HG02763 (cell line): ENCODE data around the gene PTBP2.
"Not testable (repeated sequence)": the region's sequence is repeated elsewhere in the genome, so short reads cannot be mapped to it uniquely, and the experiment has no call there.

Source experiments
- ATAC-seq: cut with Tn5 transposase; IDR thresholded peaks from one replicate; pipeline ENCODE4 v1.9.1; 2021; ENCODE audit warnings: mild to moderate bottlenecking, moderate library complexity; ENCODE audit not compliant: unreplicated experiment

Gene PTBP2

DNA sequence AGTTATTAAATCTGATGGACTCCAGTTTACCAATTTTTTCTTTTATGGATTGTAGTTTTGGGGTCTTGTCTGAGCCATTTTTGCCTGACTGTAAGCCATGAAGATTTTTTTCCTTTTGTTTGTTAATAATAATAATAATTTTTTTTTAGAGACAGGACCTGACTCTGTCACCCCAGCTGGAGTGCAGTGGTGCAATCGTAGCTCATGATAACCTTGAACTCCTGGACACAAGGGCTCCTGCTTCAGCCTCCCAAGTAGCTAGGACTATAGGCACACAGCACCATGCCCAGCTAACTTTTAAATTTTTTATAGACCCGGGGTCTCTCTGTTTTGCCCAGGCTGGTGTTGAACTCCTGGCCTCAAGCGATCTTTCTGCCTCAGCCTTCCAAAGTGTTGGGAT lies 6.3 kb downstream of the PTBP2 start:
- no peak for ATAC-seq

DNA sequence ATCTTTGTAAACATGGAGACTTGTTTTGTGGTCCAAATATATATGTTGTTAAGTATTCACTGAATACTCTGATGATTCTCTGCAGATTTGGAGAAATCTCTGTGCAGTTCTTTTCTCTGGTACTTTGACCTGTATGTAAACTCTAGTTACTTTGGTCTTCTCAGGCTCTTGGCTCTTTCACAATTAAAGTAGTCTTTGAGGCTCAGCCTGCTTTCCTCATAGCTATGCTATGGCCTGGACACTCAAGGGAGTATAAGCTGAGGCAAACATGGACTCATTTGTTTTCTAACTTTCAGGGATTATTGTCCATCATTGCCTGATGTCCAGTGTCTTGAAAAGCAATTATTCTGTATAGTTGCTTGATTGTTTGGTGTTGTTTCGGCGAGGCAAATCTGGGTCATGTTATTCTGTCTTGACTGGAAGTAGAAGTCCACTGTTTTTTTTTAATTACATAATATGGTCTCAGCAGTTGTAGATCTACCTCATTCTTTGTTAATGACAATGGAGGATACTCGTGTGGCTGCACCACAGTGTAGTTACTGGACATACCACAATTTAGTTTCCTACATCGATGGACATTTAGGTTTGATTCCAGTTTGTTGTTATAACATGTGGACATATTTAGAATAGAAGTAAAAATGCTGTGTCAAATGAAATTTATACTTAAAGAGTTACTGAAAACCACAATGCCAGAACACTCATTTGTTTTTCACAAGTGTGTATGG lies 9.2 kb downstream of the PTBP2 start:
- no peak for ATAC-seq

DNA sequence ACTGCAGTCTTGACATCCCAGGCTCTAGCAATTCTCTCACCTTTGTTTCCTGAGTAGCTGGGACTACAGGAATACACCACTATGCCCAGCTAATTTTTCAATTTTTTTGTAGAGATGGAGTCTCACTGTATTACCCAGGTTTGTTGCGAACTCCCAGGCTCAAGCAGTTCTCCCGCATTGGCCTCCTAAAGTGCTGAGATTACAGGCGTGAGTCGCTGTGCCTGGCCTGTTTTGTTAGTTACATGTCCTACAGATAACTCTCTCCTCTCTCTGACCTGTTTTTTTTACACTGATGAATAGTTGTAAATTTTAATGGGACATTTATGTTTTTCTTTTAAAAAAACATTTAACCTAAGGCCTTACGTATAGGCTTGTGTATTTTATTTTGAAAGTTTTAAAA lies 19.8 kb downstream of the PTBP2 start:
- ATAC-seq, result no peak

DNA sequence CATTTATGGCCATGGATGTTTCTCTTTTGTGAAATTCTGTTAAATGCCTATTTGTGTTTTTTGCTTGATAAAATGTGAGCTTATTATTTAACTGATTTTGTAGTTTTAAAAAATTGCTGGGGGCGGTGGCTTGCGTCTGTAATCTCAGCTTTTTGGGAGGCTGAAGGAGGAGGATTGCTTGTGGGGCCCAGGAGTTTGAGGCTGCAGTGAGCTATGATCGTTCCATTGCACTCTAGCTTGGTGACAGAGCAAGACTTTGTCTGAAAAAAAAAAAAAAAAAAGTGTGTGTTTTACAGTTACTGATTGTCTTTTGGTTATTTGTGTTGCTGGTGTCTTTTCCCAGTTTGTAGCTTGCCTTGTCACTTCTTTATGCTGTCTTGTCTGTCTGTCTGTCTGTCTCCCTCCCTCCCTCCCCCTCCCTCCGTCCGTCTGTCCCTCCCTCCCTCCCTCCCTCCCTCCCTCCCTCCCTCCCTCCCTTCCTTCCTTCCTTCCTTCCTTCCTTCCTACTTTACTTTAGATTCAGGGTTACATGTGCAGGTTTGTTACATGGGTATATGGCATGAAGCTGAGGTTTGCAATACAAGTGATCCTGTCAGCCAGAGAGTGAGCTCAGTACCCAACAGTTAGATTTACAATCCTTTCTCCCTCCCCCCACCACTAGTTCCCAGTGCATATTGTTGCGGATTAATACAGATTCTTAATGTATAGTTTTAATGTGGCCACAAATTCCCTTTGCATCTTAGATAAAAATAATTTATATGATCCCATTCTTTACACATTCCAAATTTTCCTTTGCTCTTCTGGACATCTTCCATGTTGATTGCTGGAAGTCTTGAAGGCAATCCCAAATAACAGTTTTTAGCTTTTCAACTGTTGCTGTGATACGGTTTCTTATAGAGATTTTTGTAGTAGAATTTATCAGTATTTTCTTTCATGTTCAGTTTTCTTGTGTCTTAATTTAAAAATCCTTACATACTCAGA lies 25.1 kb downstream of the PTBP2 start:
- no peak for ATAC-seq

DNA sequence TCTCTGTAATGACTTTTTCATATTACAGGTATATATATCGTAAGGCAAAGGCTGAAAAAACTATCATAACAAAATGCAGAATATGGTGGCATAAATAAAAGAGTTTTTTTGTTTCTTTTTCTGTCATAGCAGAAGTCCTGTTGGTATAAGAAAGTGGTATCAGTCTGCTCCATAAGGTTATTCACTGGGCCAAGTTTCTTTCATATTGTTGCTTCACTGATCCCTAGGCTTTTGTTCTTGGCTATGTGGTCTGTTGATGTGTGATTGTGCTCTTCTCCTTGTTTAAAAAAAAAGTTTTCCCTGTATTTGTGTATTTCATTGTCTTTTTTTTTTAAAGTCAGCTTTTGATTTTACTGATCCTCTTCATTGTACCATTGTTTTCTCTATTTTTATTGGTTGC lies 26.0 kb downstream of the PTBP2 start:
- no peak for ATAC-seq

DNA sequence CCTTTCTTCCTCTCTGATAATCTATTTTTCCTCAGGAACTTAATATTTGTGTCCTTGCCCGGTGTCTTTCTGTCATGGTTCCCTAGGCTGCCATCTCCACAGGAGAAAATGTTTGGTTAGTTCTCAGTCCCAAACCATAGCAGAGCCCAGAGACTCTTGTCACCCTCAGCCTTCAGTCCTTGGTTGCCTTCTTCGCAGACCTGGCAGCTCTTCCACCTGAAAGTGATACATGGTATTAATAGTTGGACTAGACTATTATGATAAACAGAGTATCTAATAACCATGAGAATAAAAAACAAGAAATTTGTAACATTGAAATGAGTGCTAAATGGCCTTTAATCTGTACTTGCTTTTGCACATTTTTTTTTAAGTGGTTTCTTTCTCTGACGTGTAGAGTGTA lies 26.5 kb downstream of the PTBP2 start:
- no peak for ATAC-seq

DNA sequence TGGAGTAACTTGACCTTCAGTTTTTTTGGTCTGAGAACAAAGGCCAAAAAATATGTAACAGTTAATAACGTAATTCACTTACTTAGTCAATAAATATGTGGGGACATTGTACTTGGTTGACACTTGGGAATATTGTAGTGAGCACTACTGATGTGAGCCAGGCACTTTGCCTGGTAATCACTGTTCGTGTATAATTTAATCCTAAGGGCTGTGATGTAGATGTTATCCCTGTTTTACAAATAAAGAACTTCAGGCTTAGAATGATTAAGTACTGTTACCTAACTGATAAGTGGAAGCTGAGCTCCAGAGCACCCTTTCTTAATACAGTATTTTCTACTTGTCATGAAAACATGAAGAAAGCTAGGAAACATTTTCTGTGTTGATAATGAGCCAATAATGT lies 28.0 kb downstream of the PTBP2 start:
- ATAC-seq, result no peak

DNA sequence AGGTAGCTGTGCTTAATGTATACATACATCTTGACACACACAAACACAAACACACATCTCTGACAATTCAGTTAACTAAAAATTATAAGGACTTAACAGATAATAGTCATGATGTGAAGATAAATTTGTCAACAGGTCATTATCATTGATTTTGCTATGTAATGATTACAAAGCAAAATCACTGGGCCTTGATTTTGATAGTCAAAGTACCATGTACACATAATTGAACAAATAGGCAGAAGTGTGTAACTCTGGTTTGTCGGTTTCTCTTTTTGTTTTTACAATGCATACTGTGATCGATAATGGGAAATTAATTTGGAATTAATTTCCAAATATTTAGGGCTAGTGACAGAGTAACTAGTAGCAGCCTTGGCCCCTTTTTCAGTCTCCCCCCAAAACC lies 30.8 kb downstream of the PTBP2 start:
- ATAC-seq, result no peak

DNA sequence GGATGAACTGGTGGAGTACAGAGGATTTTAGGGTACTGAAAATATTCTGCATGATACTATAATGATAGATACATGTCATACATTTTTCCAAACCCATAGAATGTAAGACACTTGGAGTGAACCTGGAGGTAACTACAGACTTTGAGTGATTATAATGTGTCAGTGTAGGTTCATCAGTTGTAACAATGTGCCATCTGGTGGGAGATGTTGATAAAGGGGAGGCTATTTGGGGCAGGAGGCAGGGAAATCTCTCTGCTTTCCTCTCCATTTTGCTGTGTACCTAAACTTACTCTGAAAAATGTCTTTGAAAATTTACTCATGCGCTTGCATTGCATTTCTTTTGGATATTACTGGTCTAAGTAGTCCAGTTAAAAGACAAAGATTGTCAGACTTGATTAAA lies 35.2 kb downstream of the PTBP2 start:
- no peak for ATAC-seq

DNA sequence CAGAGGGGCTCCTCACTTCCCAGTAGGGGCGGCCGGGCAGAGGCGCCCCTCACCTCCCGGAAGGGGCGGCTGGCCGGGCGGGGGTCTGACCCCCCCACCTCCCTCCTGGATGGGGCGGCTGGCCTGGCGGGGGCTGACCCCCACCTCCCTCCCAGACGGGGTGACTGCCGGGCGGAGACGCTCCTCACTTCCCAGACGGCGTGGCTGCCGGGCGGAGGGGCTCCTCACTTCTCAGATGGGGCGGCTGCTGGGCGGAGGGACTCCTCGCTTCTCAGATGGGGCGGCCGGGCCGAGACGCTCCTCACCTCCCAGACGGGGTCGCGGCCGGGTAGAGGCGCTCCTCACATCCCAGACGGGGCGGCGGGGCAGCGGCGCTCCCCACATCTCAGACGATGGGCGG lies 41.0 kb downstream of the PTBP2 start:
- not testable (repeated sequence) for ATAC-seq

DNA sequence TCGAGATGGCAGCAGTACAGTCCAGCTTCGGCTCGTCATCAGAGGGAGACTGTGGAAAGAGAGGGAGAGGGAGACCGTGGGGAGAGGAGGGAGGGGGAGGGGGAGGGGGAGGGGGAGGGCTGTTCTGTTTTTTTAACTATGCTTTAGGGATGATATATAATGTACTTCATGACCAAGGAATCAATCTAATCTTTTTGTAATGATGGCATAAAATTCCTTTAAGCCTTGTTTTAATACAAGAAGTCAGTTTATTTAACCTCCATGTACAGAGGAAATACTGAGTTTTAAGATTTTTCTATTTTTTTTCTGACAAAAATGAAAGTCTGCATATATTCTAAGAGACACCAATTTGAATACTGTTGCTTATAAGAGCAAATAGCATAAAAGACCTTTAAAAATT lies 41.9 kb downstream of the PTBP2 start:
- no peak for ATAC-seq

DNA sequence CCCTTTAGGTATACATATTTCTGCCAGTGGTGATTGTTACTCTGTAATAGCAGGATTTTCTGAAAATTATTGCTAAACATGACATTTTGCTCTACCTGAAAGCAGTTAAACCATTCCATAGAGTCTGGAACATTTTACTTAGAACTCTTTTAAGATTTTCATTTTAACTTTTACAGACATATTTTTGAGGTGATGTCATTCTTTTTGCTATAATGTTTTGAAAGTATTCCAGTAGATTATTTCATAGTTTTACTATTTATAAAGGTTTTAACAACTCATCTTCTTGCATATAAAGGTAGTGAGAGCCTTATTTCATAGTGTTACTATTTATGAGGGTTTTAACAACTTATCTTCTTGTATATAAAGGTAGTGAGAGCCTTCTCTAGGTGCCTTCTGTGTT lies 42.9 kb downstream of the PTBP2 start:
- ATAC-seq, result no peak

DNA sequence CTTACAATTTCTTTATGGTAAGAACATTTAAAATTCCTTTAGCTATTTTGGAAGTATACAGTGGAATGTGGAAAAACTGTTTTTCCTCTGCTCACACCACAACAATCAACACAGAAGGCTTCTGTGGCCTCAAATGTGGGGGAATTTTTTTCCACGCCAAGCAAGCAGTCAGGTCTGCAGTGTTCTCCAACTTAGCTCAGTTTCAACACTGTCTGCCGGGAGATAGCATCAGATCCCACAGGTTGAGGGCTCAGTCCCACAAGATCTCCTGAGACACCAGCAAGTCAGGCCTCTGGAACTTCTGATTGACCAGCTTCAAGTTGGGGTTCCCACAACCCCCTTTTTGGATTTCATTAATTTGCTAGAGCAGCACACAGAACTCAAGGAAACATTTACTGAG lies 50.3 kb downstream of the PTBP2 start:
- no peak for ATAC-seq

DNA sequence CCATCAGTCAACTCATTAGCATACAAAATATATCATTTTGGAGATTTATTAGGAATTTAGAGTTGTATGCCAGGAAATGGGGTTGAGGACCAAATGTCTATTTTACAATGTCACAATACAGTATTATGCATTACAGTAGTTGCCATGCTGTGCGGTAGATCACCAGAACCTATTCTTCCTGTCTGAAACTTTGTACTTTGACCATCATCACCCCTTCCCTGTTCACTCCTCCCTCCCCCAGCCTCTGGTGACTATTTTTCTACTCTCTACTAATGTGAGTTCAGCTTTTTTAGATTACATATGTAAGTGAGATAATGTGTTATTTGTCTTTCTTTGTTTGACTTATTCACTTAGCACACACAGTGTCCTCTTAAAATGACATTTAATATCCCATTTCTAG lies 50.8 kb downstream of the PTBP2 start:
- ATAC-seq, result no peak

DNA sequence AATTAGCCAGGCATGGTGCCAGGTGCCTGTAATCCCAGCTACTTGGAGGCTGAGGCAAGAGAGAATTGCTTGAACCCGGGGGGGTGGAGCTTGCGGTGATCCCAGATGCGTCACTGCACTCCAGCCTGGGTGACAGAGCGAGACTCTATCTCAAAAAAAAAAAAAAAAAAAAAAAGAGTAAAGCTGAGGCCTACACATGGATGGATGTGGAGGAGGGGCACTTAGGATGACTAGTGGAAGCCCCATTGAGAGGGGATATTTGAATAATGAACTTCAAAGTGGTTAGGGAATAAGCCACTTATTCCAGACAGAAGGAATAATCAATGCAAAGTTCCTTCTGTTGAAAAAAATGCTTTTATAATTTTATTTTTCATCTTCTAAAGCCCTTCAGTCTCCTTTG lies 51.4 kb downstream of the PTBP2 start:
- ATAC-seq, result no peak

DNA sequence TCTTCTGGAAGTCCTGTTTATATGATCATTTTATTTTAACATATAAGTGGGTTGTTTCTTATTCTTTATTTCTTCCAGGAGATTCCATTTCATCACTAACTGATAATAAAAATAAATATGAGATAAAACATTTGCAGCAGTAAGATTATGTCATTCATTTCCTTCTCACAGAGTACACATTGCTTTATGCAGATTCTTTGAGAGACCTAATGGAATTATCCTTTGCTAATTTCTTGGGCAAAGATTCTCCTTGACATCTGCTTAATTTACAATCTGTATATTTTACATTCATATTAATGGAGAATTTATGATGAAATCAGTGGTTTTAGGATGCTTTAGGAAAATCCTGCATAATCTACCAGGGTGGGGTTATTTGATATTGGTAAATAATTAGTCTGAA lies 60.6 kb downstream of the PTBP2 start:
- ATAC-seq, result no peak

DNA sequence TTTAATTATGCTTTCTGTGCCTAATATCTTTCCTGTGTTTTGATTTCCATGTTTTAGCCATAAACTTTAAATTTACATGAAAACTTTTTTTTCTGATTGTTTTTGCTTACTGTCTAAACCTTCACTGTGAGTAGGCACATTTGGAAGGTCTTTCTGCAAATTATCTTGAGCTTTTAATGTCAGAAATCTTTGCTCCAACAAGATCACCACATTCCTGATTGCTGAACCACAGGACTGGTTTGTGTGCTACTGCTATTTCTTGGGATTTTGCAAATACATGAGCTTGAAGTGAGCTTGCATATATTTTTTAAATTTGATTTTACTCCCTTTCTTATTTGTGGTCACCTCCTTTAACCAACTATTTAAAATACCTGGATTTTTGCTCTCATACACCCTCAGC lies 61.3 kb downstream of the PTBP2 start:
- no peak for ATAC-seq

DNA sequence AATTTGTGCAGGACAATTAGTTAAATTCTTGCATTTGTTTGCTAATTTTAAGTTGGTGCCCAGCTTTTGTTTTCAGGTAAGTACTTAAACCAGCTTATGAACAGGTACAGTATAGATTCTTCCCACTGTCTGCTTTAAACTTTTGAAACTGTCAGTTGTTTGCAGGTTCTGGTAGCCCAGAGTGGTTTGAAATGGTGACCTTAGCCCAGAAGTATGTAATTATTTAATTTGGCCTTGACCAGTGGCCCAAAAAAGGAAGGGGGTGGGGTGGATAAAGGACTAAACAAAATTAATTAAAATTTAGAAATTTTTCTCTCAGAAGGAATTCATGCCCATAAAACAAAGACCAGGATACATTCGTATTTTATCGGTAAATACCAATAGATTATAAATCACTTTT lies 69.0 kb downstream of the PTBP2 start:
- no peak for ATAC-seq

DNA sequence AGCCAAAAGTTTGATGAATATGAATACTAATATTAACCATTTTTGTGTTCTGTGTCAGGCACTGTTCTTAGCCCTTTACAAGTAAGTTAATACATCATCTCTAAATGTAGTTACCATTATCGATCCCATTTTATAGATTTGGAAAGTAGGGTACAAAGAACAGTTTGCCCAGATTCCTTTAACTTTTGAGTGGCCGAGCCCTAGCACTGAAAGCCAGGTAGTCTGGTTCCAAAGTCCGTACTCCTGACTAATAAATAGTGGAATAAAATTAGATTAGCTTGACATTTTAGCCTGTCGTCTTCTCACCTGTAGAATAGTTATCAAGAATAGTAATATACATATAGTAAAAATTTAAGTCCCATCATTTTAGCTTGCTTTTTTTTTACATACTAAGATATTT lies 70.6 kb downstream of the PTBP2 start:
- ATAC-seq, result no peak

DNA sequence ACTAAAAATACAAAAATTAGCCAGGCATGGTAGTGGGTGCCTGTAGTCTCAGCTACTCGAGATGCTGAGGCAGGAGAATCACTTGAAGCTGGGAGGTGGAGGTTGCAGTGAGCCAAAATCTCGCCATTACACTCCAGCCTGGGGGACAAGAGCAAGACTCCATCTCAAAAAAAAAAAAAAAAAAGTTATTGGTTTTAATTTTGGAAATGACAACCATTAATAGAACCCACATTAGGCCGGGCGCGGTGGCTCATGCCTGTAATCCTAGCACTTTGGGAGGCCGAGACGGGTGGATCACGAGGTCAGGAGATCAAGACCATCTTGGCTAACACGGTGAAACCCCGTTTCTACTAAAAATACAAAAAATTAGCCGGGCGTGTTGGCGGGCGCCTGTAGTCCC lies 80.1 kb downstream of the PTBP2 start:
- ATAC-seq, result not testable (repeated sequence)

DNA sequence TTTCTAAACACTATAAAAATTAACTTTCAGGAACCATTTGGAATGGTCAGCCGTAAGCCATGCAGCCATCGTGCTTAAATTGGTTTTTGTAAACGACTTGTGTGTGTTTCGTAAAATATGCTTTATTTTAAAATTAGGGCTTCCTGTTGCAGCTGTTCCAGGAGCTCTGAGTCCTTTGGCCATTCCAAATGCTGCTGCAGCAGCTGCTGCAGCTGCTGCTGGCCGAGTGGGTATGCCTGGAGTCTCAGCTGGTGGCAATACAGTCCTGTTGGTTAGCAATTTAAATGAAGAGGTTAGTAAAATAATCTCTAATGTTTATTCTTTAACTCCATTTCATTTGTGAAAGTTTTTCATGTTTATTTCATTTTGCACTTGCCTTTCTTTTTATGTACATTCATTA lies 83.1 kb downstream of the PTBP2 start:
- no peak for ATAC-seq

DNA sequence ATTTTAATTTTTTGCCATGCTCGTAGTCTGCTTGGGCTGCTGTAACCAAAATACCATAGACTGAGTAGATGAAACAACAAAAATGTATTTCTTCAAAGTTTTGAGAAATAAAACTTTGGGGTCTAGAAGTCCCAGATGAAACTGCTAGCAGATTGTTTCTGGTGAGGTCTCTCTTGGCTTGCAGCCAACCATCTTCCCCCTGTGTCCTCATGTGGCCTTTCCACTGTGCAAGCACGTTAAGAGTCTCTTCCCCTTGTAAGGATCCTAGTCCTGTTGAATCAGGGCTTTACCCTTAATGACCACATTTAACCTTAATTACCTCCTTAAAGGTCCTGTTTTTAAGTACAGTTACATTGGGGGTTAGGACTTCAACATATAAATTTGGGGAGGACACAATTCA lies 86.6 kb downstream of the PTBP2 start:
- ATAC-seq, result no peak
